GM15510 (cell line): Measurements from ENCODE around the gene PPP1R12C.

Source experiments
- POLR2A ChIP-seq: IDR thresholded peaks from 3 replicates; pipeline ENCODE4 v1.6.1; 2011; ENCODE audit warnings: borderline replicate concordance; ENCODE audit not compliant: insufficient read length; ENCODE audit errors: extremely low read depth

PPP1R12C gene

DNA sequence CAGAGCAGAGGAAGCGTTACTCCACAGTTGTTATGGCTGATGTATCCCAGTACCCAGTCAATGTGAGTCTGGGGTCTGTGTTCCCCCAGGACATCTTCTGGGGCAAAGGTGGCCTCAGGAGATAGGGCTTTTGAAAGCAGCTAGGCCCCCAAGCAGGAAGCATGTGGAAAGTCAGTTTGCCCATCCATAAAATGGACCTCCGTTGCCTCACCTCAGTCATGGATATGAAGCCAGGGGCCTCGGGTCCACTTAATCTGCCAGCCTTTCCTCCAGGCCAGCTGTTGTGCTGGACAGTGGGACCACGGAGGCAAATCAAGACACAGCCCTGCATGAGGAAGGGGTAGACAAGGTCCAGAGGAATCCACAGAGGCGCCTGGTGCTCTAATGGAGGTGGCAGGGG, 38.4 kb downstream of the PPP1R12C start:
- TF ChIP-seq POLR2A: no peak

DNA sequence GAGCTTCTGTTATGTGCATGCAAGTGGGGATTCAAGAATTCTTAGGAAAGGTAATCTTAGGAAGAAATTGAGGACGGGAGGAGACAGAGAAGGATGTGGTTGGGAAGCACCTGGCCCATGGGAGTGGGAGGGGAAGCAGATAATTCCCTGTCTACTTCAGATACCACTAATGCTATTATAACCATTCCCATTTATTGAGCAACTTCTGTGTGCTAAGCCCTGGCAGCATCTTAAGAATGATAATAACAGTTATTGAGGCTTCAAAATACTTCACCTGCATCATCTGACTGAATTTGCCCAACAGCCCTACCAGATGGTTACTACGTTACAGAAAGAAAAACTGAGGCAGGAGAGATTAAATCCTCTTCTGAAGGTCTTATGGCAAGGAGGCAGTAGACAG, 40.3 kb downstream of the PPP1R12C start:
- TF ChIP-seq POLR2A: no peak

DNA sequence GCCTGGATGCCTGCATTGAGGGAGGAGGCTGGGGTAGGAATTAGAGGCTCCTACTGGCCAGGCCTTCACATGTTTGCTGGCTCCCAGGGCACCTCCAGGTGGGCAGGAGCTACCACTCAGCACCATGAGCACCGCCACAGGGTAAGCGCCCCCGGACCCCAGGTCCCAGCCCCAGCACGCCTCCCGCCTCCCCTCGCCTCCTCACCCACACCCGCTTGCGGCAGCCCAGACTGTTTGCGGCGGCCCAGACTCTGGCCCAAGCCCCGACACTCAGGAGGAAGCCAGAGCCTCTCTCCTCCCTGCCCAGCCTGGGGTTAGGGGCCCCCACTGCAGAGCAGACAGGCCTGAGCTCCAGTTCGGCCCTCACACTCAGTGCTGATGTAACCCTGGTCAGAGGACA, 41.1 kb downstream of the PPP1R12C start:
- TF ChIP-seq POLR2A: no peak

DNA sequence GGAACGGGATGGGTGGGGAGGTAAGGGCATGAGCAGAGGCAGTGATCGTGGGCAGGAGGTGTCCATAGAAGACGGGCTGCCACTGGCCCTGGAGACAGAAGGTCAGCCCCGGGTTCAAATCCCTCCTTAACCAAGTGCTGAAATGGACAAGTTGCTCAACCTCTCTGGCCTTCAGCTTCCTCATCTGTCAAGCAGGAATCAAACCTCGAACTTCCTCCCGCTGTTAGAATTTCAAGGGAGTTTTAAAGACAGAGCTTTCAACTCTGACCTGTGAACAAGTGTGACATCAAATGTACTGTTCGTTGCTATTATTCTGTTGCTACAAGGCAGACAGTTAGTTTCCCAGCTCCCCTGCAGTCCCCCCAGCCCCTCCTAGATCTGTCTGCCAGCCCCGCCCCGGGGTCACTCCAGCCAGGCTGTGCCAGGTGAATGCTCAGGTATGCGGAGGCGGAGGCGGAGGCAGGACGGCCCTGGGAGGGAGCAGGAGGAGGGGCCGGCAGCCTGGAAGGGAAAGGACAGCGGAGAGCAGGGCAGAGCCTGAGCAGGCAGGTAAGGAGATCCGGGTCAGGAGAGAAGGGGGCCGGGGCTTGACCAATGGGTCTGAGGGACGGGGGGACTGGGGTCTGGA, 42.0 kb downstream of the PPP1R12C start, which contains the start of gene EPS8L1:
Gene EPS8L1, plus strand, starts transcription at position 499 of the 628 bp plus-strand sequence. CDS start 576 bp downstream, outside the sequence.
- no peak for TF ChIP-seq POLR2A

- no peak for TF ChIP-seq POLR2A
These were observed 45.5 kb downstream of the PPP1R12C start for GRCh38 chr19:55071913-55072312.

DNA sequence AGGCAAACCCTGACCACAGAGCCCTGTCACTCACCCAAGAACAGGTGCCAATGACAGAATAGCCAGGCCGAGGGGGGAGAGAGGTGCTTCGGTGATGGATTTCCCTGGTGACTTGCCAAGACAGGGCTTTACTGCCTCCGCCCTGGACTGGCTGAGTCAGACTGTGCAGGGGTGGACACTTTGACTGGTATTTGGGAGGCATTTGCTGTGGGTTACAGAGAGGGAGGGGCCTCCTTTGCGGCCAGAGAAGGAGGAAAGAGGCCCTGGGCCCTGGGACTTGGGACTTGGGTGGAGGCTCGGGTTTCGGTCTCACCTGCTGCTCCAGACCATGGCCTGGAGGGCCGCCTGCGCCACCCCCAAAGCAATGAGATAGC, 46.3 kb downstream of the PPP1R12C start:
- no peak for TF ChIP-seq POLR2A

DNA sequence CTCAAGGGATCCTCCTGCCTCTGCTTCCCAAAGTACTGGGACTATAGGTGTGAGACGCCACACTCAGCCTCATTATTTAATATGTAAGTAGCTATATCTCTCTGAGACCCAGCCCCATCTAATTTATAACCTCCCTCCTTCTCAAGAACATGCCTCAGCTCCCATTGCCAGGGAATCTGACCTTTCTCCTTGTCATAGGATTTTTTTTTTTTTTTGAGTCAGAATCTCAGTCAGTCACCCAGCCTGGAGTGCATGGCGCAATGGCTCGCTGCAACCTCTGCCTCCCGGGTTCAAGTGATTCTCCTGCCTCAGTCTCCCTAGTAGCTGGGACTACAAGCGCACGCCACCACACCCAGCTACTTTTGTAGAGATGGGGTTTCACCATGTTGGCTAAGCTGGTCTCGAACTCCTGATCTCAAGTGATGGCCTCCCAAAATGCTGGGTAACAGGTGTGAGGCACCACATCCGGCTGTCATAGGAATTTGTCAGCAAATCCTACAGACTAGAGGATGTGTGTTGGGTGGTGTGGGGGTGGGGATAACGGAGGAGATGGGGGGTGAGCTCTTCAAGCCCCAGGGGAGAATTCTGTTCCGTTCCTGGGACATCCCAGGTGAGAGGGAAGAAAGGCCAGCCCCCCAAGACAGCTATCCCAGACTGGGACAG, 46.8 kb downstream of the PPP1R12C start:
- TF ChIP-seq POLR2A: no peak

DNA sequence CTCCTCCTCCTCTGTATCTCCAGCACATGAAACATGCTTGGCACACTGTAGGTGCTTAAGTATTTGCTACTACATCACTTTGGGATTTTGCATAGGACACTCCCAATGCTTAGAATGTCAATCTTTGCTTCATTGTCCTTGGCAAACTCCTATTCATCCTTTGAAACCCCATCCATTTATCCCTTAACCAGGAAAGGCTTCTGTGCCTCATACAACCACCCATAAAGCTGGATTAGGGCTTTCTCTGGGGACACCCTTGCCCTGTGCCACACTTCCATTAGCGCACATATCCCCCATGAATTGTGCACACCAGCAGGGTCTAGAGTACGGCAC, 47.6 kb downstream of the PPP1R12C start:
- no peak for TF ChIP-seq POLR2A

DNA sequence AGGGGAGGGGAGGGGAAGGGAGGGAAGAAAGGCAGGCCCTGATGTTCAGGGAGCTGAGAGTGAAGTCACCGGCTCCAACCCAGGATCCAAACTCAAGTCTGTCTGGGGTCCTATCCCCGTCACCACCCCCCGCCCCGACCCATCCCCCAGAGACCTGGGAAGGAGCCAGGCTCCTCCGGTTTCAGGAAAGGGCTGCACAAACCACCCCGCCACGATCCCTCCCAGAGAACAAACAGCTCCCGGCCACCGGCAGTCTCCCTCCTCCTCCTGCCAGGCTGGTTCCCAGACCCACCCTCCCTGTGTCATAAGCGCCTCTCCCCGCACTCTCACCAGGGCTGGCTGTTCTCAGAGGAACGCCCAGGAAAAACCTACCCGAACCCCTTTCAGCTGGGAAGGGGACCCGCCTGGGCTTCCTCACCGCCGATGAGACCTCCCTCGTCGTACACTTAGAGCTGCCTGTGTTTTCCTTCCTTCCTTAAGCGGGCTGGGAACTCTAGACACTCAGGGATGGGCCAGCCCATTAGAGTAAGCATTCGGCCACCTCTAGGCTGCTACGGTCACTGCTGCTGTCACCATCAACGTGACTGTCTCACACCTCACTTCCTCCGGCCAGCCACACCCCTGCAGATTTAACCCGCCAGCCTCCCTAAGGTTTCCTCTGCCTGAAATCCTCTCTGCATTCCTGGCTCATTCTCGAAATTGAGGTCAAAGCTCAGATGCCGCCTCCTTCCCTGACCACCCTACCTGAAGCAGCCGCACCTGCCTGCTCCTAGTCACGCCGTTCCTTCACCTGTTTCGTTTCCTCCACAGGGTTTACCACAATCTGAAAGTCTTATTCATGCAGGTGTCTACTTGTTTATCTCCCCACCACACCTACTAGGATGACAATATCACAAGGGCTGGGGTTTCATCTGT, 48.2 kb downstream of the PPP1R12C start:
- no peak for TF ChIP-seq POLR2A

- no peak for TF ChIP-seq POLR2A
These were observed 49.6 kb downstream of the PPP1R12C start for GRCh38 chr19:55067869-55068268.

- no peak for TF ChIP-seq POLR2A
These were observed 51.2 kb downstream of the PPP1R12C start for GRCh38 chr19:55066107-55066709.

GRCh38 chr19:55063492-55063843, 54.0 kb downstream of the PPP1R12C start:
- no peak for TF ChIP-seq POLR2A

- TF ChIP-seq POLR2A: peak; percentile 80
These were observed 54.5 kb downstream of the PPP1R12C start, which contains the start of gene RDH13 for GRCh38 chr19:55062735-55063491. Gene RDH13, minus strand, starts transcription at chr19:55063148. Its CDS starts 116 bp downstream, at chr19:55063032.
